Lower lobe of right lung (tissue), 2 donors: ENCODE data around the gene NFIC. TPM values are rescaled to one million over a fixed set of nuclear protein-coding genes. Genes with fewer than 3 reads are reported as not detected.
A peak's percentile ranks its signal among the peaks of the same experiment; 100 is the strongest.
"Not testable (repeated sequence)": the region's sequence is repeated elsewhere in the genome, so short reads cannot be mapped to it uniquely, and the experiment has no call there.

Experiments used
- ATAC-seq, 2 donors: fragments of 200-7000 bp; cut with Tn5 transposase; one replicate each; pipeline ENCODE4 v1.9.1; 2020 to 2022; ENCODE audit warnings: mild to moderate bottlenecking in 2 of 2, moderate library complexity in 2 of 2
- DNase-seq: peaks from one replicate; pipeline ENCODE4 v3.0.0-alpha.2; 2020
- H3K27ac ChIP-seq: fragments of 200-600 bp; one replicate; pipeline ENCODE4 v1.8.0; 2022
- H3K27me3 ChIP-seq: fragments of 200-600 bp; one replicate; pipeline ENCODE4 v1.8.0; 2022; ENCODE audit warnings: low read depth
- H3K36me3 ChIP-seq: fragments of 200-600 bp; one replicate; pipeline ENCODE4 v1.8.0; 2022; ENCODE audit warnings: mild to moderate bottlenecking
- H3K4me1 ChIP-seq: fragments of 200-600 bp; one replicate; pipeline ENCODE4 v1.8.0; 2022
- H3K4me3 ChIP-seq: fragments of 200-600 bp; one replicate; pipeline ENCODE4 v1.8.0; 2022; ENCODE audit warnings: mild to moderate bottlenecking
- H3K9me3 ChIP-seq: fragments of 200-600 bp; one replicate; pipeline ENCODE4 v1.8.0; 2022
- intact Hi-C: fragments of 100-400 bp; cut with DNase I; formaldehyde crosslinking; loops from one replicate; pipeline ENCODE4 v1.11.0; 2022
- total RNA-seq: library from RNA; stranded (reverse); fragmentation: NEBNext Ultra II Directional; extraction: Animal tissue kit (Norgen Biotek cat#: 25700); gene quantifications from one replicate; pipeline ENCODE4 v1.2.1, GENCODE V29; 2021
- TF ChIP-seq, protein P1 (sequence below): fragments of 200-600 bp; IDR thresholded peaks from one replicate; pipeline ENCODE4 v1.8.0; 2022; ENCODE audit warnings: antibody characterized with exemption, mild to moderate bottlenecking
- donor health status: DM: no; HTN: yes; CAD: no; lungs with severe emphysema.

NFIC gene
- total RNA-seq, 1 donor from 2014 or later, result 132 TPM

- ATAC-seq, result no peak
- H3K9me3 ChIP-seq, result no peaks in the 10 kb centered on the region
- H3K27ac ChIP-seq, result no peak overlapping the region
- no peak for DNase-seq
- TF ChIP-seq, protein P1, sequence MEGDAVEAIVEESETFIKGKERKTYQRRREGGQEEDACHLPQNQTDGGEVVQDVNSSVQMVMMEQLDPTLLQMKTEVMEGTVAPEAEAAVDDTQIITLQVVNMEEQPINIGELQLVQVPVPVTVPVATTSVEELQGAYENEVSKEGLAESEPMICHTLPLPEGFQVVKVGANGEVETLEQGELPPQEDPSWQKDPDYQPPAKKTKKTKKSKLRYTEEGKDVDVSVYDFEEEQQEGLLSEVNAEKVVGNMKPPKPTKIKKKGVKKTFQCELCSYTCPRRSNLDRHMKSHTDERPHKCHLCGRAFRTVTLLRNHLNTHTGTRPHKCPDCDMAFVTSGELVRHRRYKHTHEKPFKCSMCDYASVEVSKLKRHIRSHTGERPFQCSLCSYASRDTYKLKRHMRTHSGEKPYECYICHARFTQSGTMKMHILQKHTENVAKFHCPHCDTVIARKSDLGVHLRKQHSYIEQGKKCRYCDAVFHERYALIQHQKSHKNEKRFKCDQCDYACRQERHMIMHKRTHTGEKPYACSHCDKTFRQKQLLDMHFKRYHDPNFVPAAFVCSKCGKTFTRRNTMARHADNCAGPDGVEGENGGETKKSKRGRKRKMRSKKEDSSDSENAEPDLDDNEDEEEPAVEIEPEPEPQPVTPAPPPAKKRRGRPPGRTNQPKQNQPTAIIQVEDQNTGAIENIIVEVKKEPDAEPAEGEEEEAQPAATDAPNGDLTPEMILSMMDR, result no peak
- H3K27me3 ChIP-seq, result no peaks in the 10 kb centered on the region
- H3K36me3 ChIP-seq, result no peaks in the 10 kb centered on the region
- intact Hi-C loops, result no loop called here
- peaks cover 51% of the 10 kb centered on the region for H3K4me1 ChIP-seq
- no peak overlapping the region for H3K4me3 ChIP-seq
Observed at GRCh38 chr19:3342246-3342645, 24.1 kb upstream of the NFIC start.

- H3K27me3 ChIP-seq, intact Hi-C loops, DNase-seq, H3K9me3 ChIP-seq, H3K36me3 ChIP-seq, ATAC-seq: not testable (repeated sequence)
- Histone ChIP-seq H3K4me1 (peaks cover 44% of the 10 kb centered on the region), H3K4me3 (peak overlapping the region; percentile 56), H3K27ac (peak overlapping the region; percentile 84)
Observed at GRCh38 chr19:3342962-3343361, 23.4 kb upstream of the NFIC start.

- intact Hi-C loops, result no loop called here
Observed at GRCh38 chr19:3343619-3344502, 22.5 kb upstream of the NFIC start.

GRCh38 chr19:3344608-3345598, 21.5 kb upstream of the NFIC start:
- TF ChIP-seq, protein P1, result no peak
- H3K36me3 ChIP-seq, result no peaks in the 10 kb centered on the region
- H3K9me3 ChIP-seq, result no peaks in the 10 kb centered on the region
- no peak overlapping the region for H3K4me3 ChIP-seq
- no peak for DNase-seq
- no peaks in the 10 kb centered on the region for H3K27me3 ChIP-seq
- H3K27ac ChIP-seq, result peak overlapping the region; percentile 84
- peaks cover 33% of the 10 kb centered on the region for H3K4me1 ChIP-seq
- no peak for ATAC-seq
- intact Hi-C loops, result no loop called here

More at GRCh38 chr19:3343619-3344502, 22.5 kb upstream of the NFIC start:
- no peaks in the 10 kb centered on the region for H3K27me3 ChIP-seq
- H3K9me3 ChIP-seq, result no peaks in the 10 kb centered on the region
- H3K4me1 ChIP-seq, result peaks cover 35% of the 10 kb centered on the region
- ATAC-seq, result peak; percentile 95 to 96
- DNase-seq, result peak; percentile 91
- H3K4me3 ChIP-seq, result peak overlapping the region; percentile 56
- peak overlapping the region; percentile 84 for H3K27ac ChIP-seq
- TF ChIP-seq, protein P1, result peak; percentile 31
- H3K36me3 ChIP-seq, result no peaks in the 10 kb centered on the region

DNA sequence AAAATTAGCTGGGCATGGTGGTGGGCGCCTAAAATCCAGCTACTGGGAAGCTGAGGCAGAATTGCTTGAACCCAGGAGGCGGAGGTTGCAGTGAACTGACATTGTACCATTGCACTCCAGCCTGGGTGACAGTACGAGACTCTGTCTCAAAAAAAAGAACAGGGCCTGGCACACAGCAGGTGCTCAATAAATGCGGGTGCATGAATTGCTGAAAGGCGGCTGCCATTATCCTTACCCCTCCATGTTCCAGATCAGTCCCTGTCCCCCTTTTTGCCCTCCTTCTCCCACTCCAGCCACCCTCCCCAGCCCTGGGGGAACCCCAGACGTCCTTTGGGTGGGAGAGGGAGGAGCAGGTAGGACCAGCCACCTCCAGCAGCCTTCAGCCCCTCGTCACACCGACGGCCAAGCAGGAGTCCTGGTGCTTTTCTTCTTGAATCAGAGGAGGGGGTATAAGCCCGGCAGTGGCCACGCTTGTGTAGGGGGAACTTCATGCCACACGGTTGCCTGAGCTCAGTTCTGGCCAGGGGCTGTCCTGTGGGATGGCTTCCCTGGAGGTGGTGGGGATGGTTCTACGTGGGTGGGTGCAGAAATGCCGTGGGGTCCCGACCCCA, 20.4 kb upstream of the NFIC start:
- no peaks in the 10 kb centered on the region for H3K27me3 ChIP-seq
- TF ChIP-seq, protein P1, result no peak
- ATAC-seq, result no peak
- no peaks in the 10 kb centered on the region for H3K36me3 ChIP-seq
- intact Hi-C loops, result no loop called here
- no peak overlapping the region for H3K4me3 ChIP-seq
- no peak for DNase-seq
- H3K4me1 ChIP-seq, result peaks cover 33% of the 10 kb centered on the region
- H3K27ac ChIP-seq, result peak overlapping the region; percentile 76
- H3K9me3 ChIP-seq, result no peaks in the 10 kb centered on the region
